H9 (cell line): Measurements from ENCODE around the gene TRAPPC2L. TPM values are rescaled to one million over a fixed set of nuclear protein-coding genes. Genes with fewer than 3 reads are reported as not detected.

Experiments
- DNase-seq: peaks from one replicate; pipeline ENCODE4 v3.0.0-alpha.2; 2017
- H2AFZ ChIP-seq: one replicate; pipeline ENCODE4 v1.6.1; 2013; ENCODE audit warnings: mild to moderate bottlenecking, low read length, control low read depth, moderate library complexity
- H2AK5ac ChIP-seq: 2 replicates; pipeline ENCODE4 v1.6.1; 2013; ENCODE audit warnings: low read length, control low read depth, mixed read lengths; ENCODE audit not compliant: insufficient read length
- H2BK120ac ChIP-seq: one replicate; pipeline ENCODE4 v1.6.1; 2013; ENCODE audit warnings: low read depth, mild to moderate bottlenecking, low read length, control low read depth, inconsistent platforms; ENCODE audit not compliant: poor library complexity, severe bottlenecking
- H2BK12ac ChIP-seq: 2 replicates; pipeline ENCODE4 v1.6.1; 2013; ENCODE audit warnings: low read length, control low read depth, mixed read lengths, low read depth; ENCODE audit not compliant: insufficient read length
- H2BK15ac ChIP-seq: 2 replicates; pipeline ENCODE4 v1.6.1; 2013; ENCODE audit warnings: low read depth, low read length, control low read depth
- H2BK20ac ChIP-seq: one replicate; pipeline ENCODE4 v1.6.1; 2013; ENCODE audit warnings: low read depth, mild to moderate bottlenecking, low read length, control low read depth, inconsistent platforms; ENCODE audit not compliant: poor library complexity, severe bottlenecking
- H2BK5ac ChIP-seq: 2 replicates; pipeline ENCODE4 v1.6.1; 2013; ENCODE audit warnings: low read length, control low read depth, mixed read lengths; ENCODE audit not compliant: insufficient read length
- H3K14ac ChIP-seq: 2 replicates; pipeline ENCODE4 v1.6.1; 2013; ENCODE audit warnings: low read length, control low read depth; ENCODE audit not compliant: insufficient read depth
- H3K18ac ChIP-seq: 2 replicates; pipeline ENCODE4 v1.6.1; 2013; ENCODE audit warnings: low read depth, mild to moderate bottlenecking, mixed read lengths, low read length, control low read depth; ENCODE audit not compliant: insufficient read length
- H3K23ac ChIP-seq: 2 replicates; pipeline ENCODE4 v1.6.1; 2013; ENCODE audit warnings: low read length, control low read depth, mixed read lengths, low read depth; ENCODE audit not compliant: insufficient read length
- H3K23me2 ChIP-seq: 2 replicates; pipeline ENCODE4 v1.6.1; 2013; ENCODE audit warnings: low read depth, mild to moderate bottlenecking, mixed read lengths, low read length, control low read depth; ENCODE audit not compliant: insufficient read length, poor library complexity, severe bottlenecking
- H3K27ac ChIP-seq: 2 replicates; pipeline ENCODE4 v1.5.1; 2013; ENCODE audit warnings: low read length, control low read depth, mixed read lengths, low read depth; ENCODE audit not compliant: insufficient read length
- H3K27me3 ChIP-seq: 2 replicates; pipeline ENCODE4 v1.6.1; 2013; ENCODE audit warnings: low read length, control low read depth, inconsistent platforms; ENCODE audit not compliant: insufficient read depth
- H3K4ac ChIP-seq: 2 replicates; pipeline ENCODE4 v1.6.1; 2013; ENCODE audit warnings: low read depth, mild to moderate bottlenecking, control low read depth, inconsistent platforms, low read length, moderate library complexity
- H3K4me1 ChIP-seq: 2 replicates; pipeline ENCODE4 v1.6.1; 2013; ENCODE audit warnings: low read length, control low read depth, inconsistent platforms; ENCODE audit not compliant: insufficient read depth
- H3K4me2 ChIP-seq: 2 replicates; pipeline ENCODE4 v1.6.1; 2013; ENCODE audit warnings: low read length, control low read depth, mixed read lengths; ENCODE audit not compliant: insufficient read length, insufficient read depth
- H3K56ac ChIP-seq: 2 replicates; pipeline ENCODE4 v1.6.1; 2013; ENCODE audit warnings: low read depth, mild to moderate bottlenecking, mixed read lengths, low read length, control low read depth; ENCODE audit not compliant: insufficient read length
- H3K79me1 ChIP-seq: 2 replicates; pipeline ENCODE4 v1.6.1; 2013; ENCODE audit warnings: low read depth, mild to moderate bottlenecking, moderate library complexity, low read length, control low read depth, inconsistent platforms; ENCODE audit not compliant: insufficient read depth, poor library complexity, severe bottlenecking
- H3K79me2 ChIP-seq: 2 replicates; pipeline ENCODE4 v1.6.1; 2013; ENCODE audit warnings: low read length, control low read depth, inconsistent platforms; ENCODE audit not compliant: insufficient read depth
- H3K9ac ChIP-seq: 2 replicates; pipeline ENCODE4 v1.6.1; 2013; ENCODE audit warnings: low read length, control low read depth, mixed read lengths; ENCODE audit not compliant: insufficient read length; ENCODE audit errors: extremely low read depth
- H3K9me3 ChIP-seq: one replicate; pipeline ENCODE4 v1.6.1; 2013; ENCODE audit warnings: low read depth, low read length, inconsistent platforms; ENCODE audit not compliant: control insufficient read depth
- H3T11ph ChIP-seq: one replicate; pipeline ENCODE4 v1.6.1; 2013; ENCODE audit warnings: mild to moderate bottlenecking, low read length, control low read depth, inconsistent platforms
- H4K20me1 ChIP-seq: one replicate; pipeline ENCODE4 v1.6.1; 2013; ENCODE audit not compliant: control insufficient read depth, insufficient read length, insufficient read depth
- H4K5ac ChIP-seq: 2 replicates; pipeline ENCODE4 v1.6.1; 2013; ENCODE audit warnings: low read depth, mild to moderate bottlenecking, mixed read lengths, low read length, control low read depth; ENCODE audit not compliant: insufficient read length
- H4K8ac ChIP-seq: replicated peaks from 2 replicates; pipeline ENCODE4 v1.6.1; 2013; ENCODE audit warnings: low read length, control low read depth, mixed read lengths, low read depth; ENCODE audit not compliant: insufficient read length
- H4K91ac ChIP-seq: 2 replicates; pipeline ENCODE4 v1.6.1; 2013; ENCODE audit warnings: low read depth, mild to moderate bottlenecking, moderate library complexity, mixed read lengths, low read length, control low read depth; ENCODE audit not compliant: insufficient read length
- H3K27ac Mint-ChIP-seq, 3 experiments: 2 replicates in 2 of 3; 3 replicates in 1 of 3; pipeline ENCODE4 v1.8.0; 2020 to 2021; ENCODE audit warnings: mixed read lengths in 3 of 3, mild to moderate bottlenecking in 1 of 3, moderate library complexity in 1 of 3
- H3K27me3 Mint-ChIP-seq: 2 replicates; pipeline ENCODE4 v1.8.0; 2021; ENCODE audit warnings: low read depth, mild to moderate bottlenecking, moderate library complexity, mixed read lengths
- H3K36me3 Mint-ChIP-seq, 3 experiments: 2 replicates in 2 of 3; 3 replicates in 1 of 3; pipeline ENCODE4 v1.8.0; 2020 to 2021; ENCODE audit warnings: low read depth in 3 of 3, mixed read lengths in 3 of 3; ENCODE audit not compliant: insufficient read depth in 1 of 3
- H3K4me1 Mint-ChIP-seq, 2 experiments: 2 replicates each; pipeline ENCODE4 v1.8.0; 2020; ENCODE audit warnings: mixed read lengths in 2 of 2
- H3K4me3 Mint-ChIP-seq, 2 experiments: 2 replicates in 1 of 2; 3 replicates in 1 of 2; pipeline ENCODE4 v1.8.0; 2020 to 2021; ENCODE audit warnings: mild to moderate bottlenecking in 2 of 2, mixed read lengths in 2 of 2, moderate library complexity in 1 of 2
- H3K9me3 Mint-ChIP-seq, 2 experiments: 2 replicates in 1 of 2; 3 replicates in 1 of 2; pipeline ENCODE4 v1.8.0; 2020; ENCODE audit warnings: mild to moderate bottlenecking in 2 of 2, mixed read lengths in 2 of 2, moderate library complexity in 1 of 2
- CTCF ChIP-seq: fragments of 200-600 bp; sonication (generic); conservative IDR thresholded peaks from 3 replicates; pipeline ENCODE4 v1.8.0; 2021; ENCODE audit warnings: antibody characterized with exemption, mild to moderate bottlenecking
- WGBS: extraction: QIAGEN DNeasy Blood & Tissue Kit; methylation state at CpG from one replicate; pipeline ENCODE4 v1.1.7; 2013; ENCODE audit warnings: missing lambda C conversion rate, low lambda C conversion rate, mixed read lengths; ENCODE audit not compliant: insufficient read length; ENCODE audit errors: extremely low coverage; 5-methylcytosine and 5-hydroxymethylcytosine counted together
- total RNA-seq: library from RNA; stranded (reverse); gene quantifications from 2 replicates; pipeline ENCODE4 v1.2.1, GENCODE V29; 2021

TRAPPC2L gene
- total RNA-seq, 1 experiment from 2014 or later: 90.3 TPM

DNA sequence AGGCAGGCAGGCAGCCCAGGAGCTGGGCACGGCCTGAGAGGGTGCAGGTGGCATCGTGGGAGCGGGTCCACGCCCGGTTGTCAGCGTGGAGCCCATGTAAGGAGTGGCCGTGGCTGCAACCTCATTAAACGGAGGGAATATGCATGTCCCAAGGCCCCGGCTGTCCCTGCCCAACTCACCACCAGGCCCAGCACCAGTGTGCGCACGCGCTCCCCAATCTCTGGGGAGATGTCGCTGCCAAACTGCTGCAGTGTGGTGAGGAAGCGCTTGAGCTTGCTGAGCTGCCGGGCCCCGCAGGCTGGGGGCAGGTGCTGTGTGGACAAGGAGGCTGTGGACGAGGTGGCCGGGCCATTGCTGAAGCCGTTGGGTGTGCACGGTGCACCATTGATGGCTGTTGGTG is 35.1 kb downstream of the TRAPPC2L start:
- no peak overlapping the region for H2AK5ac ChIP-seq
- no peak overlapping the region for H2BK5ac ChIP-seq
- no peaks in the 10 kb centered on the region for H3K27me3 ChIP-seq
- no peak overlapping the region for H3K23ac ChIP-seq
- no peak overlapping the region for H2BK20ac ChIP-seq
- no peak overlapping the region for H3K9ac ChIP-seq
- TF ChIP-seq CTCF: no peak
- H2BK12ac ChIP-seq: no peak overlapping the region
- no peaks in the 10 kb centered on the region for H3K9me3 ChIP-seq
- H4K91ac ChIP-seq: no peak overlapping the region
- H3K4me1 ChIP-seq: no peaks in the 10 kb centered on the region
- H3K23me2 ChIP-seq: no peaks in the 10 kb centered on the region
- no peak overlapping the region for H3K4ac ChIP-seq
- no peak overlapping the region for H3K4me2 ChIP-seq
- Mint-ChIP-seq H3K4me3 (no peak overlapping the region), H3K27me3 (peaks cover 11% of the 10 kb centered on the region), H3K4me1 (no peaks in the 10 kb centered on the region), H3K9me3 (peaks cover 0 to 8% of the 10 kb centered on the region in 2 experiments; a peak in 4 of 5 replicates), H3K27ac (no peak overlapping the region; a peak in 1 of 7 replicates), H3K36me3 (no peaks in the 10 kb centered on the region)
- H3T11ph ChIP-seq: no peak overlapping the region
- H3K56ac ChIP-seq: no peak overlapping the region
- no peaks in the 10 kb centered on the region for H4K20me1 ChIP-seq
- WGBS: no CpG with 5 or more reads among the region's 20 CpGs
- H3K27ac ChIP-seq: no peak overlapping the region
- no peak overlapping the region for H2AFZ ChIP-seq
- H2BK15ac ChIP-seq: no peak overlapping the region
- no peak overlapping the region for H3K14ac ChIP-seq
- H3K79me2 ChIP-seq: no peaks in the 10 kb centered on the region
- DNase-seq: no peak
- H3K18ac ChIP-seq: no peak overlapping the region
- no peak overlapping the region for H2BK120ac ChIP-seq
- no peak overlapping the region for H4K5ac ChIP-seq
- H4K8ac ChIP-seq: no peak overlapping the region
- H3K79me1 ChIP-seq: no peaks in the 10 kb centered on the region
